HCT116 (cell line): ENCODE data around the gene TGFBR1. TPM values are rescaled to one million over a fixed set of nuclear protein-coding genes. Genes with fewer than 3 reads are reported as not detected.

ENCODE experiments used
- ATAC-seq: fragments of 200-7000 bp; cut with Tn5 transposase; 2 replicates; pipeline ENCODE4 v1.9.1; 2020; ENCODE audit warnings: mild to moderate bottlenecking, moderate library complexity
- BruUV-seq: library from RNA; stranded (reverse); fragments of 400-500 nt; replicated peaks from 2 replicates; lab custom pipeline; 2021; lab: Mats Ljungman, UMichigan
- CTCF ChIA-PET: fragments of 300-600 bp; sonication (Branson Sonifier 250); formaldehyde crosslinking; loops from one replicate; lab custom pipeline; 2021; ENCODE audit warnings: antibody characterized with exemption; lab: Charles Lee
- POLR2A ChIA-PET: fragments of 300-600, 350-600 bp; sonication (Branson Sonifier 250); formaldehyde crosslinking; loops from one replicate; lab custom pipeline; 2021; ENCODE audit warnings: antibody characterized with exemption; lab: Charles Lee
- RAD21 ChIA-PET, 2 experiments: fragments of 300-600 bp; sonication (Branson Sonifier 250); formaldehyde crosslinking; loops; one replicate each; lab custom pipeline; 2023; ENCODE audit warnings: low total read pairs in 2 of 2; ENCODE audit not compliant: uncharacterized antibody in 2 of 2, unreplicated experiment in 2 of 2, low non-redundant PET in 1 of 2; lab: Charles Lee
- DNase-seq: peaks from one replicate; pipeline ENCODE4 v3.0.0-alpha.2; 2010; ENCODE audit warnings: low read depth, low spot score
- H2AFZ ChIP-seq: fragments of 200-600 bp; shearing (Covaris generic), sonication (generic); 2 replicates; pipeline ENCODE4 v1.6.1; 2017; ENCODE audit warnings: low read depth, mixed run types, mixed read lengths, antibody characterized with exemption, low read length; ENCODE audit not compliant: poor library complexity, severe bottlenecking
- H3K27ac ChIP-seq: 2 replicates; pipeline ENCODE4 v1.5.1; 2012; ENCODE audit warnings: low read depth, low read length
- H3K27me3 ChIP-seq: fragments of 200-600 bp; sonication (generic); 2 replicates; pipeline ENCODE4 v1.6.1; 2016; ENCODE audit warnings: mixed run types, low read length, mixed read lengths; ENCODE audit not compliant: insufficient read depth
- H3K36me3 ChIP-seq, 2 experiments: fragments of 200-500 bp in 1 of 2; fragments of 200-600 bp in 1 of 2; sonication (Bioruptor generic) in 1 of 2; sonication (generic) in 1 of 2; 2 replicates each; pipeline versions ENCODE4 v1.5.1 to v1.6.1; 2014 to 2016; ENCODE audit warnings: low read length in 2 of 2, inconsistent platforms in 1 of 2, mixed read lengths in 1 of 2, mixed run types in 1 of 2; ENCODE audit not compliant: insufficient read depth in 2 of 2, control insufficient read depth in 1 of 2
- H3K4me1 ChIP-seq, 2 experiments: fragments of 200-600 bp in 1 of 2; sonication (generic) in 1 of 2; 2 replicates each; pipeline versions ENCODE4 v1.5.1 to v1.6.1; 2012 to 2017; ENCODE audit warnings: low read length in 2 of 2, inconsistent platforms in 1 of 2, mild to moderate bottlenecking in 1 of 2, mixed read lengths in 1 of 2, mixed run types in 1 of 2, moderate library complexity in 1 of 2; ENCODE audit not compliant: insufficient read depth in 2 of 2, control insufficient read depth in 1 of 2
- H3K4me2 ChIP-seq: fragments of 200-600 bp; sonication (generic); 2 replicates; pipeline ENCODE4 v1.6.1; 2017; ENCODE audit warnings: mixed run types, low read length, mixed read lengths
- H3K4me3 ChIP-seq, 2 experiments: fragments of 200-600 bp in 1 of 2; sonication (generic) in 1 of 2; replicated peaks in 1 of 2; 2 replicates each; pipeline ENCODE4 v1.5.1; 2011 to 2016; ENCODE audit warnings: low read length in 2 of 2, control low read depth in 1 of 2, low read depth in 1 of 2, mild to moderate bottlenecking in 1 of 2, mixed read lengths in 1 of 2, mixed run types in 1 of 2
- H3K79me2 ChIP-seq: fragments of 200-600 bp; sonication (generic); 2 replicates; pipeline ENCODE4 v1.6.1; 2017; ENCODE audit warnings: mild to moderate bottlenecking, mixed run types, low read length, moderate library complexity, mixed read lengths; ENCODE audit not compliant: insufficient read depth
- H3K9ac ChIP-seq: fragments of 200-600 bp; sonication (generic); 2 replicates; pipeline ENCODE4 v1.6.1; 2016; ENCODE audit warnings: low read length, mixed read lengths
- H3K9me2 ChIP-seq: fragments of 200-600 bp; sonication (generic), shearing (Covaris generic); 2 replicates; pipeline ENCODE4 v1.6.1; 2017; ENCODE audit warnings: mixed run types, mild to moderate bottlenecking, moderate library complexity; ENCODE audit not compliant: insufficient read depth
- H3K9me3 ChIP-seq, 2 experiments: fragments of 200-500 bp in 1 of 2; fragments of 200-600 bp in 1 of 2; sonication (Bioruptor generic) in 1 of 2; sonication (generic) in 1 of 2; 2 replicates each; pipeline ENCODE4 v1.6.1; 2014 to 2017; ENCODE audit warnings: low read length in 2 of 2, mixed read lengths in 2 of 2, inconsistent platforms in 1 of 2, low read depth in 1 of 2, mild to moderate bottlenecking in 1 of 2, mixed run types in 1 of 2, moderate library complexity in 1 of 2; ENCODE audit not compliant: control insufficient read depth in 1 of 2, insufficient read depth in 1 of 2
- H4K20me1 ChIP-seq: fragments of 200-600 bp; sonication (generic), shearing (Covaris generic); 2 replicates; pipeline ENCODE4 v1.6.1; 2017; ENCODE audit warnings: mixed run types, mild to moderate bottlenecking, moderate library complexity; ENCODE audit not compliant: insufficient read depth
- CBX3 ChIP-seq: IDR thresholded peaks from 2 replicates; pipeline ENCODE4 v1.6.1; 2012; ENCODE audit warnings: low read depth
- CEBPB ChIP-seq: IDR thresholded peaks from 2 replicates; pipeline ENCODE4 v1.6.1; 2012; ENCODE audit warnings: low read depth
- EGR1 ChIP-seq: IDR thresholded peaks from 2 replicates; pipeline ENCODE4 v1.6.1; 2012; ENCODE audit warnings: low read depth
- EZH2phosphoT487 ChIP-seq: fragments of 200-600 bp; IDR thresholded peaks from 2 replicates; pipeline ENCODE4 v1.6.1; 2018; ENCODE audit warnings: antibody characterized with exemption, borderline replicate concordance
- JUND ChIP-seq: IDR thresholded peaks from 2 replicates; pipeline ENCODE4 v1.6.1; 2012
- POLR2A ChIP-seq: IDR thresholded peaks from 2 replicates; pipeline ENCODE4 v1.7.0; 2011; ENCODE audit warnings: borderline replicate concordance; ENCODE audit not compliant: insufficient read depth, insufficient read length; ENCODE audit errors: extremely low read depth
- intact Hi-C: fragments of 100-400 bp; cut with micrococcal nuclease; formaldehyde crosslinking; loops from 2 replicates; pipeline ENCODE4 v1.10.0; 2022
- total RNA-seq: library from RNA; stranded (reverse); gene quantifications from one replicate; pipeline ENCODE4 v1.2.1, GENCODE V29; 2021; ENCODE audit not compliant: unreplicated experiment

The TGFBR1 gene
- total RNA-seq, 1 experiment from 2014 or later = 26.6 TPM

GRCh38 chr9:99087462-99087861 is 17.5 kb upstream of the TGFBR1 start:
- no peak overlapping the region for H3K9ac ChIP-seq
- no peak overlapping the region for H3K27ac ChIP-seq
- RAD21 ChIA-PET = no interaction called here
- no peaks in the 10 kb centered on the region for H3K79me2 ChIP-seq
- H3K36me3 ChIP-seq = no peaks in the 10 kb centered on the region
- H4K20me1 ChIP-seq = no peaks in the 10 kb centered on the region
- no TSS peak for BruUV-seq
- peaks cover 4% of the 10 kb centered on the region; the same call in 1 of the 2 replicates for H3K27me3 ChIP-seq
- intact Hi-C loops = no loop called here
- no peak overlapping the region for H3K4me3 ChIP-seq
- no peak for ATAC-seq
- CTCF ChIA-PET = no interaction called here
- POLR2A ChIA-PET = no interaction called here
- peaks cover 0 to 3% of the 10 kb centered on the region in 2 experiments; a peak in 1 of 4 replicates for H3K9me3 ChIP-seq
- no peaks in the 10 kb centered on the region for H3K9me2 ChIP-seq
- H3K4me2 ChIP-seq = no peak overlapping the region
- H2AFZ ChIP-seq = no peak overlapping the region
- no peaks in the 10 kb centered on the region for H3K4me1 ChIP-seq
- no peak for DNase-seq
- TF ChIP-seq CEBPB (no peak), EZH2phosphoT487 (no peak), CBX3 (no peak), EGR1 (no peak), POLR2A (no peak), JUND (no peak)
- TF ChIP-seq, all 23 proteins: peak for 0

GRCh38 chr9:99090336-99091130 is 14.4 kb upstream of the TGFBR1 start:
- Histone ChIP-seq H2AFZ (no peak overlapping the region), H3K9me3 (peaks cover 0 to 3% of the 10 kb centered on the region in 2 experiments; a peak in 1 of 4 replicates), H3K4me2 (no peak overlapping the region), H3K4me1 (no peaks in the 10 kb centered on the region), H3K4me3 (no peak overlapping the region), H3K9ac (no peak overlapping the region), H3K27me3 (peaks cover 2% of the 10 kb centered on the region), H3K79me2 (no peaks in the 10 kb centered on the region), H3K36me3 (no peaks in the 10 kb centered on the region), H3K27ac (no peak overlapping the region), H4K20me1 (no peaks in the 10 kb centered on the region), H3K9me2 (no peaks in the 10 kb centered on the region)
- TF ChIP-seq EZH2phosphoT487 (no peak), POLR2A (no peak)
- CTCF ChIA-PET = no interaction called here
- DNase-seq (no peak), ATAC-seq (no peak)
- intact Hi-C loops = no loop called here
- POLR2A ChIA-PET = no interaction called here
- RAD21 ChIA-PET = no interaction called here
- no TSS peak for BruUV-seq
